Lung (tissue), 12 donors: Measurements from ENCODE around the gene CCDC68. TPM values are rescaled to one million over a fixed set of nuclear protein-coding genes. Genes with fewer than 3 reads are reported as not detected.

Experiments used
- ATAC-seq: fragments of 200-7000 bp; cut with Tn5 transposase; one replicate; pipeline ENCODE4 v1.9.1; 2020; ENCODE audit warnings: moderate number of reproducible peaks; ENCODE audit not compliant: insufficient read depth, low FRiP score
- DNase-seq, 3 donors: peaks; one replicate each; pipeline ENCODE4 v3.0.0-alpha.2; 2013 to 2017
- H3K27ac ChIP-seq, 2 donors: one replicate each; pipeline ENCODE4 v1.5.1; 2013; ENCODE audit warnings: mild to moderate bottlenecking in 2 of 2, moderate library complexity in 2 of 2, control low read depth in 1 of 2, inconsistent platforms in 1 of 2, low read depth in 1 of 2, low read length in 1 of 2
- H3K27me3 ChIP-seq, 3 donors: one replicate each; pipeline ENCODE4 v1.5.1; 2013; ENCODE audit warnings: low read length in 2 of 3; ENCODE audit not compliant: control insufficient read depth in 3 of 3, insufficient read depth in 3 of 3
- H3K36me3 ChIP-seq, 4 donors: one replicate each; pipeline ENCODE4 v1.5.1; 2013; ENCODE audit warnings: low read length in 4 of 4, mild to moderate bottlenecking in 1 of 4, moderate library complexity in 1 of 4; ENCODE audit not compliant: control insufficient read depth in 4 of 4, insufficient read depth in 4 of 4
- H3K4me1 ChIP-seq, 5 donors: one replicate each; pipeline ENCODE4 v1.5.1; 2013; ENCODE audit warnings: low read length in 5 of 5, mild to moderate bottlenecking in 2 of 5, moderate library complexity in 1 of 5; ENCODE audit not compliant: control insufficient read depth in 5 of 5, insufficient read depth in 5 of 5
- H3K4me3 ChIP-seq: one replicate; pipeline ENCODE4 v1.5.1; 2013; ENCODE audit warnings: mild to moderate bottlenecking, control low read depth, moderate library complexity
- H3K9ac ChIP-seq, 2 donors: one replicate each; pipeline ENCODE4 v1.5.1; 2013; ENCODE audit warnings: low read length in 2 of 2, control low read depth in 1 of 2; ENCODE audit not compliant: insufficient read depth in 1 of 2
- H3K9me3 ChIP-seq, 4 donors: one replicate each; pipeline ENCODE4 v1.5.1; 2013; ENCODE audit warnings: low read length in 3 of 4, mild to moderate bottlenecking in 1 of 4, moderate library complexity in 1 of 4; ENCODE audit not compliant: control insufficient read depth in 4 of 4, insufficient read depth in 3 of 4
- WGBS, 2 donors: extraction: QIAGEN DNeasy Blood & Tissue Kit; methylation state at CpG; one replicate each; pipeline ENCODE4 v1.1.7; 2013; 5-methylcytosine and 5-hydroxymethylcytosine counted together
- polyA plus RNA-seq, 2 donors: library from polyadenylated mRNA; stranded (reverse); fragments of 200-250 nt; gene quantifications; one replicate each; pipeline ENCODE4 v1.2.1, GENCODE V29; 2013
- total RNA-seq, 2 donors: library from RNA; depleted of rRNA in 1 of 2; stranded (reverse); fragments of >200 nt in 1 of 2; gene quantifications; one replicate each; pipeline ENCODE4 v1.2.1, GENCODE V29; 2014 to 2021
- TF ChIP-seq, protein P1 (sequence below): IDR thresholded peaks from 2 replicates; pipeline ENCODE4 v1.5.1; 2012; ENCODE audit warnings: mild to moderate bottlenecking; ENCODE audit errors: control extremely low read depth, extremely low read depth
- donor health status: control.
- donor health status: control.
- donor health status: Bipolar disorder and iron deficiency.
- donor health status: healthy.
- donor health status: DM: yes; HTN: yes; CAD: no.

The CCDC68 gene
- total and polyA plus RNA-seq, 4 donors, result 6.7 to 90.4 (median 10.1) TPM

DNA sequence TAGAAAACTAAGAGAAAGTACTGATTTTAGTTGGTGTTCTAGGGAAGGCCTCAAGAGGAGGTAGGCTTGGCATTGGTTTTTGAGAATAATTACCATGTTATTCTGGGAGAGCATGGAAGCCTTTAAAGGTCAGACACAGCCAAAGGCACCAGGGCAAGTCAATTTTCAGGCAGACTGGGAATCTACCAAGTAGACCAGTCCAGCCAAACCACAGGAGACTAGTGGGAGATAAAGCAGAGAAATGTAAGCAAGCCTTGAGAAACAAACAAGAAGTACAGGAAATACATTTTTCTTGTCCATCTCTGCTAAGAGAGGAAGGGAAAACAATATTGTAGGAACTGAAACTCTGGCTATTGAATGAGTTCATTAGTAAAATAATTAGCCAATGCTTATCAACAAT lies 5.5 kb upstream of the CCDC68 start:
- H3K27ac ChIP-seq, result no peak overlapping the region
- ATAC-seq, result no peak
- H3K27me3 ChIP-seq, result no peaks in the 10 kb centered on the region
- H3K4me3 ChIP-seq, result no peak overlapping the region
- H3K36me3 ChIP-seq, result peaks cover 0 to 1% (median 0%) of the 10 kb centered on the region in 4 donors
- TF ChIP-seq, protein P1, sequence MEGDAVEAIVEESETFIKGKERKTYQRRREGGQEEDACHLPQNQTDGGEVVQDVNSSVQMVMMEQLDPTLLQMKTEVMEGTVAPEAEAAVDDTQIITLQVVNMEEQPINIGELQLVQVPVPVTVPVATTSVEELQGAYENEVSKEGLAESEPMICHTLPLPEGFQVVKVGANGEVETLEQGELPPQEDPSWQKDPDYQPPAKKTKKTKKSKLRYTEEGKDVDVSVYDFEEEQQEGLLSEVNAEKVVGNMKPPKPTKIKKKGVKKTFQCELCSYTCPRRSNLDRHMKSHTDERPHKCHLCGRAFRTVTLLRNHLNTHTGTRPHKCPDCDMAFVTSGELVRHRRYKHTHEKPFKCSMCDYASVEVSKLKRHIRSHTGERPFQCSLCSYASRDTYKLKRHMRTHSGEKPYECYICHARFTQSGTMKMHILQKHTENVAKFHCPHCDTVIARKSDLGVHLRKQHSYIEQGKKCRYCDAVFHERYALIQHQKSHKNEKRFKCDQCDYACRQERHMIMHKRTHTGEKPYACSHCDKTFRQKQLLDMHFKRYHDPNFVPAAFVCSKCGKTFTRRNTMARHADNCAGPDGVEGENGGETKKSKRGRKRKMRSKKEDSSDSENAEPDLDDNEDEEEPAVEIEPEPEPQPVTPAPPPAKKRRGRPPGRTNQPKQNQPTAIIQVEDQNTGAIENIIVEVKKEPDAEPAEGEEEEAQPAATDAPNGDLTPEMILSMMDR, result no peak
- DNase-seq, result no peak
- H3K4me1 ChIP-seq, result peaks cover 0 to 34% (median 13%) of the 10 kb centered on the region in 5 donors
- H3K9me3 ChIP-seq, result peaks cover 0 to 2% (median 0%) of the 10 kb centered on the region in 4 donors
- no peak overlapping the region for H3K9ac ChIP-seq

DNA sequence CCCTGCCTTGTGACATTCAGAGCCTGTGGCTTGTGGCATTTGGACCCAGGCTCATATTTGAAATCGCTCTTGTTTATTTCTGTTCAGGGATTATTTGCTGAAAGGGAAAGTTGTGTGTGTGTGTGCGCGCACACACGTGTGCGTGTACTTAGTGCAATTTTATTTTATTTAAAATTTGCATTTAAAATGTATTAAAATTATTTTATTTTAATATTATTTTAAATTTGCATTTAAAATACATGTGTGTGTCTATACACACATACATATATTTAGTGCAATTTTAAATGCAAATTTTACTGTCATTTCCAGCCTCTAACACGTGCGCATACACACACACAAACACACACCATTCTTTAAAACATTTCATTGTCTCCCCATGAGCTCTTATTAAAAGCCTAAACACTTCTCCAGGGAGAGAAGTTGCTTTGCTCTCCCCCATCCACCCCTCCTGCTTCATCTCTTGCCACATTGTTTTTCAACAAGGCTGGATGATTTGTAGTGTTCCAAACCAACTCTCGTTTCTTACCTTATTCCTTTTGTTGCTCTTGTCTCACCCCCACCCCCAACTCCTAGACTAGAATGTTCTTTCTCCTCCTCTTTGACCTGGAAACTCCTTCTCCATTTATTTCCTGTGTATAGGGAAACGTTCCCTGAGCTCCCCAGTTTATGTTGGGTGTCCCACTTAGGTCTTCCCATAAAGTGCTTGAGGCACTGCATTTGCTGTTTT lies 3.8 kb upstream of the CCDC68 start:
- no peak overlapping the region for H3K4me3 ChIP-seq
- DNase-seq, result no peak
- WGBS, 2 donors, result 82 to 83% methylated on average over 9 of the region's 9 CpGs
- peaks cover 0 to 39% (median 13%) of the 10 kb centered on the region in 5 donors for H3K4me1 ChIP-seq
- peaks cover 0 to 1% (median 0%) of the 10 kb centered on the region in 4 donors for H3K36me3 ChIP-seq
- no peaks in the 10 kb centered on the region for H3K27me3 ChIP-seq
- no peak overlapping the region for H3K27ac ChIP-seq
- peaks cover 0 to 2% (median 0%) of the 10 kb centered on the region in 4 donors for H3K9me3 ChIP-seq
- no peak for ATAC-seq
- no peak overlapping the region for H3K9ac ChIP-seq
- TF ChIP-seq, protein P1, result no peak

DNA sequence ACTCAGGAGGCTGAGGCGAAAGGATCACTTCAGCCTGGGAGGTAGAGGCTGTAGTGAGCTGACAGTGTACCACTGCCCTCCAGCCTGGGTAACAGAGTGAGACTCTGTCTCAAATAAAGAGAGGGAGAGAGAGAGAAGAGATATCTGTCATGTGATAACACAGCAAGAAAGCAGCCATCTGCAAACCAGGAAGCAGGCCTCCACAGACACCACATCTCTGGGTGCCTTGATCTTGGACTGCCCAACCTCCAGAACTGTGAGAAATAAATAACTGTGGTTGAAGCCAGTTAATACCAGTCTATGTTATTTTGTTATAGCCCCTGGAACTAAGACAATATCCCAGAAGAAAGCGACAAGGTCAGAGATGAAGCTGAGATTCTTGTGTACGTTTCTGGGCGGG lies 2.6 kb upstream of the CCDC68 start:
- no peaks in the 10 kb centered on the region for H3K27me3 ChIP-seq
- 70 to 90% methylated on average over 4 of the region's 4 CpGs for WGBS, 2 donors
- H3K4me3 ChIP-seq, result no peak overlapping the region
- no peak for ATAC-seq
- TF ChIP-seq, protein P1, result no peak
- peaks cover 0 to 2% (median 0%) of the 10 kb centered on the region in 4 donors for H3K9me3 ChIP-seq
- H3K36me3 ChIP-seq, result peaks cover 0 to 1% (median 0%) of the 10 kb centered on the region in 4 donors
- H3K4me1 ChIP-seq, result peaks cover 0 to 50% (median 13%) of the 10 kb centered on the region in 5 donors
- no peak overlapping the region for H3K27ac ChIP-seq
- DNase-seq, result peak in 2 of 3 donors; percentile 33 to 49
- H3K9ac ChIP-seq, result no peak overlapping the region
